A549 (cell line): ENCODE measurements around the gene MAN2B2.

Experiments used
- CHD2 ChIP-seq: fragments of 150-350 bp; IDR thresholded peaks from 2 replicates; pipeline ENCODE4 v1.6.1; 2014; ENCODE audit warnings: low read length; ENCODE audit not compliant: partially characterized antibody
- CHD4 ChIP-seq: fragments of 200-600 bp; sonication (generic); IDR thresholded peaks from 2 replicates; pipeline ENCODE4 v1.6.1; 2016; ENCODE audit warnings: antibody characterized with exemption, mild to moderate bottlenecking, borderline replicate concordance
- CTCF ChIP-seq: fragments of >200 bp; sonication (Bioruptor Twin); formaldehyde crosslinking; IDR thresholded peaks from 3 replicates; pipeline ENCODE4 v1.5.1; 2016
- KDM5A ChIP-seq: fragments of 200-600 bp; sonication (generic); IDR thresholded peaks from 2 replicates; pipeline ENCODE4 v1.6.1; 2016; ENCODE audit warnings: antibody characterized with exemption, mild to moderate bottlenecking

DNA sequence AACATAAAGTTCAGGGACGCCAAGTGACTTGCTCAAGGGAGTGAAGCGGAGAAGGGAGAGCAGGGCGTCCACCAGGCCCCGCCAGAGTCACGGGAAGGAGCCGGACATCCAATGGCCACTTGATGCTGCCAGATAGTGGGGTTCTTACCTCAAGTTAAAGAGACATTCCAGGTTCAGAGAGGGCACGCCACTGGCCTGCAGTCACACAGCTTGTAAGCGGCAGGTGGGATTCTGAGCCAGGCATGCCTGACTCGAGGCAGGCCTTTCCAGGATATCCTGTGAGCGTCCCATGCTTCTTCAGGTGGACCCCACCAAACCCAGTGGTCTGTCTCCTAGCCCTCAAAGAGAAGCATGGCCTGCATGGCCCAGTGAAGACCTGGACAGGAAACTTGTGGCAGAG, 2.4 kb downstream of the MAN2B2 start:
- TF ChIP-seq CHD4 (no peak), CTCF (no peak), KDM5A (no peak), CHD2 (no peak)
